Measurements from ENCODE around the gene ELMO1. TPM values are rescaled to one million over a fixed set of nuclear protein-coding genes. Genes with fewer than 3 reads are reported as not detected.

ELMO1 gene
- total and polyA plus RNA-seq, 2 experiments from 2014 or later, result 6.5 to 24.9 TPM

DNA sequence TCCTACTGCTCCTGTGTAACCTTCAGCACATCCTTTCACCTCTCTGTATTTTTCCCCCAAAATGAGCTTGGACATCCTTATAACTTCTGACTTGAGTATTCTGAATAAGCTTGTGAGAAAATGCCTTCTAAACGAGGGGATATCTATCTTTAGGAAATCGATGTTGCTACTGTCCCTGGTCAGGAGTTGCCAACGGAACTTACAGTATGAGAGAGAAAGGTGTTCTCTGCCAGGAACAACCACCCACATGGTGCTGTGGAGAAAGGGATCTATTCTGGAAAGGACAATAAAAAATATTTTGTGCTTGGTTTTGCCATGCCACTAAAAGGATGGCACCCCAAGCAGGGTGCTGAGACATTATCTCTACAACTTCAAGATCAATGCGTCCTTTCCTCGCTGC, 537.8 kb downstream of the ELMO1 start (continued):
- TF ChIP-seq NANOG (IDR thresholded peaks at IDR 0.05; ENCODE audit: borderline replicate concordance) (no peak), CREB1 (CRISPR knock-in tag; IDR thresholded peaks at IDR 0.05; ENCODE audit: low read depth) (no peak), STAT1 (IDR thresholded peaks at IDR 0.05; ENCODE audit: unreplicated experiment) (no peak), JUNB (IDR thresholded peaks at IDR 0.05; ENCODE audit: unreplicated experiment) (no peak), ZNF114 (CRISPR knock-in tag; IDR thresholded peaks at IDR 0.05) (no peak)
- TF ChIP-seq, protein P1, sequence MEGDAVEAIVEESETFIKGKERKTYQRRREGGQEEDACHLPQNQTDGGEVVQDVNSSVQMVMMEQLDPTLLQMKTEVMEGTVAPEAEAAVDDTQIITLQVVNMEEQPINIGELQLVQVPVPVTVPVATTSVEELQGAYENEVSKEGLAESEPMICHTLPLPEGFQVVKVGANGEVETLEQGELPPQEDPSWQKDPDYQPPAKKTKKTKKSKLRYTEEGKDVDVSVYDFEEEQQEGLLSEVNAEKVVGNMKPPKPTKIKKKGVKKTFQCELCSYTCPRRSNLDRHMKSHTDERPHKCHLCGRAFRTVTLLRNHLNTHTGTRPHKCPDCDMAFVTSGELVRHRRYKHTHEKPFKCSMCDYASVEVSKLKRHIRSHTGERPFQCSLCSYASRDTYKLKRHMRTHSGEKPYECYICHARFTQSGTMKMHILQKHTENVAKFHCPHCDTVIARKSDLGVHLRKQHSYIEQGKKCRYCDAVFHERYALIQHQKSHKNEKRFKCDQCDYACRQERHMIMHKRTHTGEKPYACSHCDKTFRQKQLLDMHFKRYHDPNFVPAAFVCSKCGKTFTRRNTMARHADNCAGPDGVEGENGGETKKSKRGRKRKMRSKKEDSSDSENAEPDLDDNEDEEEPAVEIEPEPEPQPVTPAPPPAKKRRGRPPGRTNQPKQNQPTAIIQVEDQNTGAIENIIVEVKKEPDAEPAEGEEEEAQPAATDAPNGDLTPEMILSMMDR (conservative IDR thresholded peaks at IDR 0.05; ENCODE audit: low read depth in 2 of 2), result no peak
- TF ChIP-seq, protein P2, sequence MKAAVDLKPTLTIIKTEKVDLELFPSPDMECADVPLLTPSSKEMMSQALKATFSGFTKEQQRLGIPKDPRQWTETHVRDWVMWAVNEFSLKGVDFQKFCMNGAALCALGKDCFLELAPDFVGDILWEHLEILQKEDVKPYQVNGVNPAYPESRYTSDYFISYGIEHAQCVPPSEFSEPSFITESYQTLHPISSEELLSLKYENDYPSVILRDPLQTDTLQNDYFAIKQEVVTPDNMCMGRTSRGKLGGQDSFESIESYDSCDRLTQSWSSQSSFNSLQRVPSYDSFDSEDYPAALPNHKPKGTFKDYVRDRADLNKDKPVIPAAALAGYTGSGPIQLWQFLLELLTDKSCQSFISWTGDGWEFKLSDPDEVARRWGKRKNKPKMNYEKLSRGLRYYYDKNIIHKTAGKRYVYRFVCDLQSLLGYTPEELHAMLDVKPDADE (IDR thresholded peaks at IDR 0.05), result no peak
- TF ChIP-seq, protein P3, sequence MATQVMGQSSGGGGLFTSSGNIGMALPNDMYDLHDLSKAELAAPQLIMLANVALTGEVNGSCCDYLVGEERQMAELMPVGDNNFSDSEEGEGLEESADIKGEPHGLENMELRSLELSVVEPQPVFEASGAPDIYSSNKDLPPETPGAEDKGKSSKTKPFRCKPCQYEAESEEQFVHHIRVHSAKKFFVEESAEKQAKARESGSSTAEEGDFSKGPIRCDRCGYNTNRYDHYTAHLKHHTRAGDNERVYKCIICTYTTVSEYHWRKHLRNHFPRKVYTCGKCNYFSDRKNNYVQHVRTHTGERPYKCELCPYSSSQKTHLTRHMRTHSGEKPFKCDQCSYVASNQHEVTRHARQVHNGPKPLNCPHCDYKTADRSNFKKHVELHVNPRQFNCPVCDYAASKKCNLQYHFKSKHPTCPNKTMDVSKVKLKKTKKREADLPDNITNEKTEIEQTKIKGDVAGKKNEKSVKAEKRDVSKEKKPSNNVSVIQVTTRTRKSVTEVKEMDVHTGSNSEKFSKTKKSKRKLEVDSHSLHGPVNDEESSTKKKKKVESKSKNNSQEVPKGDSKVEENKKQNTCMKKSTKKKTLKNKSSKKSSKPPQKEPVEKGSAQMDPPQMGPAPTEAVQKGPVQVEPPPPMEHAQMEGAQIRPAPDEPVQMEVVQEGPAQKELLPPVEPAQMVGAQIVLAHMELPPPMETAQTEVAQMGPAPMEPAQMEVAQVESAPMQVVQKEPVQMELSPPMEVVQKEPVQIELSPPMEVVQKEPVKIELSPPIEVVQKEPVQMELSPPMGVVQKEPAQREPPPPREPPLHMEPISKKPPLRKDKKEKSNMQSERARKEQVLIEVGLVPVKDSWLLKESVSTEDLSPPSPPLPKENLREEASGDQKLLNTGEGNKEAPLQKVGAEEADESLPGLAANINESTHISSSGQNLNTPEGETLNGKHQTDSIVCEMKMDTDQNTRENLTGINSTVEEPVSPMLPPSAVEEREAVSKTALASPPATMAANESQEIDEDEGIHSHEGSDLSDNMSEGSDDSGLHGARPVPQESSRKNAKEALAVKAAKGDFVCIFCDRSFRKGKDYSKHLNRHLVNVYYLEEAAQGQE (IDR thresholded peaks at IDR 0.05; ENCODE audit: unreplicated experiment), result no peak

DNA sequence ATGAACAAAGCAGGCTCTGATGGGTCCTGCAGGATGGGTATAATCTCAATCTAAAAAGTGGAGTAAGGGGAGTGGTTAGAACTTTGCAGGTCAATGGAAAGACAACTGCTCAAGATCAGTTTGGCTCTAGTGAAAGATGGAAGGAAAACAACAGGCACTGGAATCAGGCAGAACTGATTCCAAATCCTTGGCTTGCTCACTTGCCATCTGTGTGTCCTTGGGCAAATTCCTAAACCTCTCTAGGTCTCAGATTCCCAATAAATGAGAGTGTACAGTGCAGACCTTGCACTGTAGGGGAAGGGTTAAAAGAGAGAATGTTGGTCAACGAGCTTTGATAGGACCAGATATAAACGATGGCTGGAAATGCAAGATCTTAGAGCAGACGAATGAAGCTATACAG, 538.3 kb downstream of the ELMO1 start:
- DNase-seq (ENCODE audit: low spot score) (no peak), ATAC-seq (no peak)
- H4K20me1 ChIP-seq (replicated peaks; ENCODE audit: insufficient read depth), result no peaks in the 10 kb centered on the region; the same call in 1 of the 2 replicates
- no peak overlapping the region for H3K4me3 ChIP-seq
- Mint-ChIP-seq H3K36me3 (ENCODE audit: low read depth) (no peaks in the 10 kb centered on the region), H3K4me1 (no peaks in the 10 kb centered on the region), H3K9me3 (no peaks in the 10 kb centered on the region), H3K27me3 (ENCODE audit: insufficient read depth, low read depth, poor library complexity) (no peaks in the 10 kb centered on the region), H3K27ac (no peak overlapping the region), H3K4me3 (no peak overlapping the region)
- no peaks in the 10 kb centered on the region for H3K79me2 ChIP-seq (replicated peaks; ENCODE audit: insufficient read depth)
- H3K36me3 ChIP-seq (ENCODE audit: insufficient read depth), result no peaks in the 10 kb centered on the region
- H3F3A ChIP-seq (replicated peaks; ENCODE audit: low read depth), result no peaks in the 10 kb centered on the region
- no peak overlapping the region for H3K27ac ChIP-seq (ENCODE audit: low read depth)
- no peak overlapping the region for H3K4me2 ChIP-seq
- H2AFZ ChIP-seq, result no peak overlapping the region
- no peaks in the 10 kb centered on the region for H3K27me3 ChIP-seq (ENCODE audit: insufficient read depth)
- H3K9me2 ChIP-seq (ENCODE audit: insufficient read depth), result peaks cover 15% of the 10 kb centered on the region
- no peaks in the 10 kb centered on the region for H3K4me1 ChIP-seq (ENCODE audit: insufficient read depth)
- TF ChIP-seq NANOG (IDR thresholded peaks at IDR 0.05; ENCODE audit: borderline replicate concordance), result no peak
- TF ChIP-seq STAT1 (IDR thresholded peaks at IDR 0.05; ENCODE audit: unreplicated experiment), result no peak
- TF ChIP-seq POLR2AphosphoS5 (IDR thresholded peaks at IDR 0.05; ENCODE audit: low read depth), result no peak
- no peak for TF ChIP-seq ZNF114 (CRISPR knock-in tag; IDR thresholded peaks at IDR 0.05)
- TF ChIP-seq JUNB (IDR thresholded peaks at IDR 0.05; ENCODE audit: unreplicated experiment), result no peak
- TF ChIP-seq, protein P2 (IDR thresholded peaks at IDR 0.05), result no peak
- TF ChIP-seq EZH2 (IDR thresholded peaks at IDR 0.05; ENCODE audit: low read depth, unreplicated experiment), result no peak
- TF ChIP-seq, protein P1 (conservative IDR thresholded peaks at IDR 0.05; ENCODE audit: low read depth in 2 of 2), result no peak
- TF ChIP-seq ZNF331 (CRISPR knock-in tag; IDR thresholded peaks at IDR 0.05; ENCODE audit: low read depth), result no peak
- TF ChIP-seq EZH2phosphoT487 (IDR thresholded peaks at IDR 0.05; ENCODE audit: unreplicated experiment), result no peak

All from GM23338 (cell line).